Neuronal stem cell (in vitro differentiated cells): ENCODE data around the gene DGKD.

Experiments used
- DNase-seq: peaks from one replicate; pipeline ENCODE4 v3.0.0-alpha.2; 2013; ENCODE audit warnings: low spot score
- H2AFZ ChIP-seq: one replicate; pipeline ENCODE4 v1.6.1; 2013; ENCODE audit warnings: mild to moderate bottlenecking, low read length, inconsistent platforms
- H2AK5ac ChIP-seq: 2 replicates; pipeline ENCODE4 v1.6.1; 2013; ENCODE audit warnings: low read depth, mild to moderate bottlenecking, inconsistent platforms, low read length, moderate library complexity, mixed read lengths
- H2BK120ac ChIP-seq: 2 replicates; pipeline ENCODE4 v1.6.1; 2013; ENCODE audit warnings: low read depth, mild to moderate bottlenecking, inconsistent platforms, low read length, moderate library complexity, mixed read lengths
- H2BK12ac ChIP-seq: one replicate; pipeline ENCODE4 v1.6.1; 2013; ENCODE audit warnings: low read length, inconsistent platforms
- H2BK15ac ChIP-seq: 2 replicates; pipeline ENCODE4 v1.6.1; 2013; ENCODE audit warnings: mild to moderate bottlenecking, low read length, inconsistent platforms, mixed read lengths
- H2BK5ac ChIP-seq: one replicate; pipeline ENCODE4 v1.6.1; 2013; ENCODE audit warnings: inconsistent platforms, mild to moderate bottlenecking, low read length, moderate library complexity
- H3K14ac ChIP-seq: one replicate; pipeline ENCODE4 v1.6.1; 2013; ENCODE audit warnings: low read length, inconsistent platforms
- H3K18ac ChIP-seq: 2 replicates; pipeline ENCODE4 v1.6.1; 2013; ENCODE audit warnings: low read length, inconsistent platforms
- H3K23ac ChIP-seq: 2 replicates; pipeline ENCODE4 v1.6.1; 2013; ENCODE audit warnings: low read depth, mild to moderate bottlenecking, mixed read lengths, low read length, inconsistent platforms; ENCODE audit not compliant: poor library complexity
- H3K27ac ChIP-seq: replicated peaks from 3 replicates; pipeline ENCODE4 v1.5.1; 2013; ENCODE audit warnings: low read length, inconsistent platforms
- H3K27me3 ChIP-seq, 3 experiments: 2 replicates each; pipeline ENCODE4 v1.6.1; 2013; ENCODE audit warnings: low read length in 3 of 3, mild to moderate bottlenecking in 2 of 3, inconsistent platforms in 1 of 3, low read depth in 1 of 3, mixed read lengths in 1 of 3, moderate library complexity in 1 of 3; ENCODE audit not compliant: control insufficient read depth in 3 of 3, insufficient read depth in 3 of 3
- H3K36me3 ChIP-seq, 2 donors: replicated peaks in 1 of 2; 2 replicates each; pipeline ENCODE4 v1.6.1; 2013; ENCODE audit warnings: low read length in 2 of 2; ENCODE audit not compliant: control insufficient read depth in 2 of 2, insufficient read depth in 2 of 2
- H3K4ac ChIP-seq: 2 replicates; pipeline ENCODE4 v1.6.1; 2013; ENCODE audit warnings: inconsistent platforms, mild to moderate bottlenecking, low read length, moderate library complexity
- H3K4me1 ChIP-seq, 2 donors: 1 replicate in 1 of 2; 2 replicates in 1 of 2; pipeline ENCODE4 v1.6.1; 2013; ENCODE audit warnings: low read length in 2 of 2, low read depth in 1 of 2; ENCODE audit not compliant: control insufficient read depth in 2 of 2, insufficient read depth in 1 of 2
- H3K4me2 ChIP-seq: one replicate; pipeline ENCODE4 v1.6.1; 2013; ENCODE audit warnings: mild to moderate bottlenecking, low read length, inconsistent platforms; ENCODE audit not compliant: insufficient read depth, poor library complexity, severe bottlenecking
- H3K4me3 ChIP-seq, 2 donors: 2 replicates each; pipeline ENCODE4 v1.5.1; 2013; ENCODE audit warnings: low read length in 2 of 2, mild to moderate bottlenecking in 2 of 2, inconsistent platforms in 1 of 2, moderate library complexity in 1 of 2
- H3K79me1 ChIP-seq: one replicate; pipeline ENCODE4 v1.6.1; 2013; ENCODE audit warnings: low read depth, mild to moderate bottlenecking, inconsistent platforms, low read length, moderate library complexity
- H3K9ac ChIP-seq: one replicate; pipeline ENCODE4 v1.6.1; 2013; ENCODE audit warnings: mild to moderate bottlenecking, low read depth, low read length, inconsistent platforms; ENCODE audit not compliant: poor library complexity
- H3K9me3 ChIP-seq, 2 donors: replicated peaks in 1 of 2; 2 replicates each; pipeline versions ENCODE3 to v1.6.1; 2013; ENCODE audit warnings: low read length in 2 of 2, mild to moderate bottlenecking in 2 of 2, inconsistent platforms in 1 of 2, low read depth in 1 of 2, mixed read lengths in 1 of 2, moderate library complexity in 1 of 2; ENCODE audit not compliant: control insufficient read depth in 2 of 2, insufficient read depth in 1 of 2
- H4K8ac ChIP-seq: one replicate; pipeline ENCODE4 v1.6.1; 2013; ENCODE audit warnings: low read depth, mild to moderate bottlenecking, inconsistent platforms, low read length, moderate library complexity
- H4K91ac ChIP-seq: one replicate; pipeline ENCODE4 v1.6.1; 2013; ENCODE audit warnings: low read length, low read depth, mild to moderate bottlenecking, inconsistent platforms; ENCODE audit not compliant: poor library complexity
- WGBS, 2 donors: extraction: QIAGEN DNeasy Blood & Tissue Kit; methylation state at CpG; one replicate each; pipeline ENCODE4 v1.1.7; 2013; ENCODE audit warnings: missing lambda C conversion rate in 2 of 2, mixed read lengths in 1 of 2; ENCODE audit not compliant: insufficient read length in 2 of 2, insufficient replicate concordance in 1 of 2; ENCODE audit errors: extremely low coverage in 2 of 2; 5-methylcytosine and 5-hydroxymethylcytosine counted together

The DGKD gene

GRCh38 chr2:233447506-233448219 lies 93.4 kb downstream of the DGKD start:
- Histone ChIP-seq H2BK15ac (no peak overlapping the region), H3K9me3 (no peaks in the 10 kb centered on the region), H3K14ac (peak overlapping the region; percentile 85), H3K4me1 (peaks cover 0 to 15% of the 10 kb centered on the region in 2 donors), H3K79me1 (no peaks in the 10 kb centered on the region), H2BK12ac (no peak overlapping the region), H2AK5ac (no peak overlapping the region), H3K4me3 (no peak overlapping the region), H3K27ac (no peak overlapping the region), H4K91ac (no peak overlapping the region), H3K27me3 (no peaks in the 10 kb centered on the region), H3K4me2 (no peak overlapping the region), H4K8ac (no peak overlapping the region), H2BK5ac (no peak overlapping the region), H3K4ac (no peak overlapping the region), H3K36me3 (peaks cover 15 to 67% of the 10 kb centered on the region in 2 donors), H3K18ac (peak overlapping the region; percentile 46), H2BK120ac (no peak overlapping the region), H2AFZ (no peak overlapping the region), H3K9ac (no peak overlapping the region), H3K23ac (no peak overlapping the region)
- no CpG with 5 or more reads among the region's 15 CpGs for WGBS, 2 donors
- no peak for DNase-seq

- DNase-seq: no peak
- no CpG with 5 or more reads among the region's 11 CpGs for WGBS, 2 donors
Measured at GRCh38 chr2:233448220-233448559, 93.9 kb downstream of the DGKD start.

DNA sequence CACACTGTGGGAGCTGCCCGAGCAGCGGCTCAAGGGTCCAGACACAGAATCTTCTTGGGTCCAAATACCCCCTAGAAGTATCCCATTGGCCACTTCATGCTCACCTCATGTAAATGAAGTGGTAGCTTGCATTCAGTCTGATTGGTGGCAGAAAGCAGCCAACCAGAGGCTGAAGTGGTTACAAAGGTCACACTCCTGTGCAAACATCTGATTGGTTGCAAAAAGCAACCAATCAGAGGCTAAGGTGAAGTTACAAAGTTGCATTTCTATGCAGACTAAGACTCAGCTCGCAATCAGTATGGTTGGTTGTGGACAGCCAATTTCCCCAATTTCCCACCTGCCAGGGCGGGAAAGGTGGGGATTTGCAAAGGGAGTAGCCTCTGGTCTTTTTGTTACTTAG lies 94.3 kb downstream of the DGKD start:
- WGBS, 2 donors: no CpG with 5 or more reads among the region's 4 CpGs
- no peak for DNase-seq
- Histone ChIP-seq H2BK120ac (no peak overlapping the region), H3K36me3 (peaks cover 13 to 68% of the 10 kb centered on the region in 2 donors), H3K4me2 (no peak overlapping the region), H3K4me1 (peaks cover 0 to 15% of the 10 kb centered on the region in 2 donors), H2AK5ac (no peak overlapping the region), H3K4ac (no peak overlapping the region), H3K9ac (no peak overlapping the region), H3K18ac (no peak overlapping the region), H2BK12ac (no peak overlapping the region), H3K23ac (no peak overlapping the region), H3K9me3 (no peaks in the 10 kb centered on the region), H2BK5ac (no peak overlapping the region), H2AFZ (no peak overlapping the region), H3K27me3 (no peaks in the 10 kb centered on the region), H3K14ac (no peak overlapping the region), H4K8ac (no peak overlapping the region), H3K27ac (no peak overlapping the region), H3K4me3 (no peak overlapping the region), H2BK15ac (no peak overlapping the region), H4K91ac (no peak overlapping the region), H3K79me1 (no peaks in the 10 kb centered on the region)

More at GRCh38 chr2:233448220-233448559, 93.9 kb downstream of the DGKD start:
- Histone ChIP-seq H3K9me3 (no peaks in the 10 kb centered on the region), H2AK5ac (no peak overlapping the region), H2BK15ac (no peak overlapping the region), H2BK12ac (no peak overlapping the region), H3K4me1 (peaks cover 0 to 15% of the 10 kb centered on the region in 2 donors), H3K4me3 (no peak overlapping the region), H3K4ac (no peak overlapping the region), H4K91ac (no peak overlapping the region), H3K23ac (no peak overlapping the region), H3K79me1 (no peaks in the 10 kb centered on the region), H3K4me2 (no peak overlapping the region), H4K8ac (no peak overlapping the region), H2BK120ac (no peak overlapping the region), H3K18ac (peak overlapping the region; percentile 42), H2BK5ac (no peak overlapping the region), H3K27ac (no peak overlapping the region), H3K14ac (no peak overlapping the region), H3K27me3 (no peaks in the 10 kb centered on the region), H3K9ac (no peak overlapping the region), H3K36me3 (peaks cover 13 to 65% of the 10 kb centered on the region in 2 donors), H2AFZ (no peak overlapping the region)

DNA sequence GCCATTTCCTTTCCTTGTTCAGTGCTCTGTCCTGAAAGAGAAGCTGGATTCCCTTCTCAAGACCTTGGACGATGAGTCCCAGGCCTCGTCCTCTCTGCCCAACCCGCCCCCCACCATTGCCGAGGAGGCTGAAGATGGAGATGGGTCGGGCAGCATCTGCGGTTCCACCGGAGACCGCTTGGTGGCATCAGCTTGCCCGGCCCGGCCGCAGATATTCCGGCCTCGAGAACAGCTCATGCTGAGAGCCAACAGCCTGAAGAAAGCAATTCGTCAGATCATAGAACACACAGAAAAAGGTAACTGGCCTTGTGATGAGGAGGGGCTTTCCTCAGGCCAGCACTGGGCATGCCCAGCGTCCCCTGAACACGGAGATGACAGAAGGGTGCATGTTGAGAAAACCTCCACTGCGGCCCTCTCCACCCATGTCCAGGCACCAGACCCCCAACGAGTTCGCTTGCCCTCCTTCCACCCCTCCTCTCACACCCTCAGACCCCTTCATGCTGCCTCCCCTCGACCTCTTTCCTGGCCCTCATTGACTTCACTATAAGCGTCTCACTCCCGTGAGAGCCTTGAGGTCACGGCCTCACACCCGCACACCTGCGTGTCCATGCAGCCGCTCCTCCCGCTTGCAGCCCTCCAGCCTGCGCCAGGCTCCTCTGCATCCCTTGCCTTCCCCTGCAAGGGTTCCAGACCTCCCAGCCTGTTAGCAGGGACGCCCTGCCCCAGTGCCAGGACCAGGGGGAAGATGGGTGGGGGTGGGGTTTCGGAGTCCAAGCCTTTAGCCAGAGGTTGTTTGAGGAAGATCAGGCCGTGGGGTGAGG lies 95.0 kb downstream of the DGKD start:
- Histone ChIP-seq H2BK15ac (peak overlapping the region; percentile 15), H3K27ac (no peak overlapping the region), H2AK5ac (peak overlapping the region; percentile 23), H3K36me3 (peaks cover 15 to 75% of the 10 kb centered on the region in 2 donors), H2BK12ac (peak overlapping the region; percentile 76), H3K4me2 (no peak overlapping the region), H2BK5ac (peak overlapping the region; percentile 83), H3K9ac (peak overlapping the region; percentile 45), H2BK120ac (no peak overlapping the region), H3K4me1 (peaks cover 0 to 15% of the 10 kb centered on the region in 2 donors), H3K79me1 (no peaks in the 10 kb centered on the region), H3K4ac (no peak overlapping the region), H2AFZ (no peak overlapping the region), H3K23ac (peak overlapping the region; percentile 3), H4K91ac (no peak overlapping the region), H3K18ac (peak overlapping the region; percentile 81), H3K14ac (peak overlapping the region; percentile 57), H4K8ac (peak overlapping the region; percentile 52), H3K9me3 (no peaks in the 10 kb centered on the region), H3K27me3 (no peaks in the 10 kb centered on the region), H3K4me3 (no peak overlapping the region)
- peak; percentile 47 for DNase-seq
- no CpG with 5 or more reads among the region's 31 CpGs for WGBS, 2 donors
